ENCODE measurements around the gene ACSF2.

The ACSF2 gene

GRCh38 chr17:50440172-50440837, 14.3 kb downstream of the ACSF2 start:
- DNase-seq (ENCODE audit: low read depth) = no peak

GRCh38 chr17:50440838-50441829, 15.1 kb downstream of the ACSF2 start:
- DNase-seq (ENCODE audit: low read depth) = no peak

- no peak for DNase-seq (ENCODE audit: low read depth)
These were observed 17.5 kb downstream of the ACSF2 start for GRCh38 chr17:50443505-50443974.

- no peak for DNase-seq (ENCODE audit: low read depth)
These were observed 19.1 kb downstream of the ACSF2 start for GRCh38 chr17:50444841-50445715.

- DNase-seq (ENCODE audit: low read depth) = no peak
These were observed 19.8 kb downstream of the ACSF2 start for GRCh38 chr17:50445730-50446325.

- no peak for DNase-seq (ENCODE audit: low read depth)
These were observed 22.0 kb downstream of the ACSF2 start for GRCh38 chr17:50447870-50448595.

- DNase-seq (ENCODE audit: low read depth) = no peak
These were observed 22.6 kb downstream of the ACSF2 start for GRCh38 chr17:50448643-50449042.

GRCh38 chr17:50451943-50452629, 26.1 kb downstream of the ACSF2 start:
- DNase-seq (ENCODE audit: low read depth) = no peak

- DNase-seq (ENCODE audit: low read depth) = no peak
These were observed 26.7 kb downstream of the ACSF2 start for GRCh38 chr17:50452630-50453300.

- DNase-seq (ENCODE audit: low read depth) = no peak
These were observed 27.9 kb downstream of the ACSF2 start for GRCh38 chr17:50453901-50454300.

- DNase-seq (ENCODE audit: low read depth) = no peak
These were observed 31.6 kb downstream of the ACSF2 start for GRCh38 chr17:50457621-50458020.

- DNase-seq (ENCODE audit: low read depth) = no peak
These were observed 32.3 kb downstream of the ACSF2 start for GRCh38 chr17:50458270-50458669.

- no peak for DNase-seq (ENCODE audit: low read depth)
These were observed 33.0 kb downstream of the ACSF2 start for GRCh38 chr17:50458701-50459676.

- DNase-seq (ENCODE audit: low read depth) = no peak
These were observed 33.7 kb downstream of the ACSF2 start for GRCh38 chr17:50459756-50460155.

GRCh38 chr17:50460831-50461526, 35.0 kb downstream of the ACSF2 start:
- DNase-seq (ENCODE audit: low read depth) = no peak

- no peak for DNase-seq (ENCODE audit: low read depth)
These were observed 35.6 kb downstream of the ACSF2 start for GRCh38 chr17:50461550-50462132.

GRCh38 chr17:50462446-50462845, 36.4 kb downstream of the ACSF2 start:
- no peak for DNase-seq (ENCODE audit: low read depth)

GRCh38 chr17:50464121-50464520, 38.1 kb downstream of the ACSF2 start:
- no peak for DNase-seq (ENCODE audit: low read depth)

Measured in activated T-cell treated with anti-CD3 and anti-CD28 coated beads for 24 hours (primary cell).